HuH-7.5 (cell line): Measurements from ENCODE around the gene KIR3DL3.
"Not testable (repeated sequence)": the region's sequence is repeated elsewhere in the genome, so short reads cannot be mapped to it uniquely, and the experiment has no call there.

Experiments used
- DNase-seq: peaks from one replicate; pipeline ENCODE4 v3.0.0; 2011; ENCODE audit warnings: low spot score

Gene KIR3DL3

DNA sequence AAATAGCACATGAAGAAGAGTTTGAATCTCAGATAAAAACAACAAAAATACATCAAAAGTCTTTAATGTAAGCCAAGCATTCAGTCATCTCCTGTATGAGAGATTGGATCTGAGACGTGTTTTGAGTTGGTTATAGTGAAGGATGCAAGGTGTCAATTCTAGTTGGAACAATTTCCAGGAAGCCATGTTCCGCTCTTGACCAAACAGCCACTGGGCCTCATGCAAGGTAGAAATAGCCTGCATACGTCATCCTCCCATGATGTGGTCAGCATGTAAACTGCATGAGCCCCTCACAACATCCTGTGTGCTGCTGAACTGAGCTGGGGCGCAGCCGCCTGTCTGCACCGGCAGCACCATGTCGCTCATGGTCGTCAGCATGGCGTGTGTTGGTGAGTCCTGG lies at the start of gene KIR3DL3:
KIR3DL3 (plus strand) TSS at position 301 of the 400 bp plus-strand sequence; CDS start at position 356, 55 bp downstream.
- DNase-seq = no peak

DNA sequence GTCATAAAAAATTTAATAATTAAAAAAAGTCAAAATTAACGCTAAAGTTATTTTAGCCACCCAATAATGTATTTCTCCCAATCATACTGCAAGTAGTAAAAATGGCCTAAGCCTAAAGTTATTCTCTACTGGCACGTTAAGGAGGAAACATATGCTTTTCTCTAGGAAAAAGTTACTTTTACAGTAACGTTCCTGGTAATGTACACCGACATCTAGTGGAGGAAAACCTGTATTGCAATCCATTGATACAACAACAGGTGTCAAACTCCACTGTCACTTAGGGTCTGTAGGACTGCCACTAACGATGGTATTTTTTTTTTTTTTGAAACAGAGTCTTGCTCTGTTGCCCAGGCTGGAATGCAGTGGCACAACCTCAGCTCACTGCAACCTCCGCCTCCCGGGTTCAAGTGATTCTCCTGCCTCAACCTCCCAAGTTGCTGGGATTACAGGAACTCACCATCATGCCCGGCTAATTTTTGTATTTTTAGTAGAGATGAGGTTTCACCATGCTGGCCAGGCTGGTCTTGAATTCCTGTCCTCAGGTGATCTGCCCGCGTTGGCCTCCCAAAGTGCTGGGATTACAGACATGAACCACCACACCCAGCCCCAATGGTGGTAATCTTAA lies 47.9 kb upstream of the KIR3DL3 start:
- DNase-seq = not testable (repeated sequence)

DNA sequence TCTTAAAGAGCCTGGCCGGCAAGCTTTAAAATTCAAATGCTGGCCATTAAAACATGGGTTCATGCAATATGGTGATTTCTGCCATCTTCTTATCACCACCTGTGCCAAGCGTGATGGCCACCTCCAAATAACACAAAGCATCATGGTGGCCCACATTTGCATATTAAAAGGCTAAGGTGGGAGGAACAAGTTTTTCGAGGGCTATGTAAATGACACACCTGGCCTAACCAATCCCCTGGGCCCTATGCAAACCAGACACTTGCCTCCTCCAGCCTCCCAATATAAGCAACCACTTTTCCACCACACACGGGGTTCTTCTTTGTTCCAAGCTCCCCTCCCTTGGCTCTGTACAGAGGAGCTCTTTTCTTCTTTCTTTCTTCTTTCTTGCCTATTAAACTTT lies 47.0 kb upstream of the KIR3DL3 start:
- no peak for DNase-seq

DNA sequence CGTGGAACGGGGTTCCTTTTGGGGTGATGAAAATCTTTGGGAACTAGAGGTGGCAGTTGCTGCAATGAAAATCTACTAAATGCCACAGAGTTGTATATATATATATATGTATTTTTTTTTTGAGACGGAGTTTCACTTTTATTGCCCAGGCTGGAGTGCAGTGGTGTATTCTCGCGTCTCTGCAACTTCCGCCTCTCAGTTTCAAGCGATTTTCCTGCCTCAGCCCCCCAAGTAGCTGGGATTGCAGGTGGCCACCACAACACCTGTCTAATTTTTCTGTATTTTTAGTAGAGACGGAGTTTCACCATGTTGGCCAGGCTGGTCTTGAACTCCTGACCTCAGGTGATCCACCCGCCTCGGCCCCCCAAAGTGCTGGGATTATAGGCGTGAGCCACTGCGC lies 42.6 kb upstream of the KIR3DL3 start:
- DNase-seq = not testable (repeated sequence)

DNA sequence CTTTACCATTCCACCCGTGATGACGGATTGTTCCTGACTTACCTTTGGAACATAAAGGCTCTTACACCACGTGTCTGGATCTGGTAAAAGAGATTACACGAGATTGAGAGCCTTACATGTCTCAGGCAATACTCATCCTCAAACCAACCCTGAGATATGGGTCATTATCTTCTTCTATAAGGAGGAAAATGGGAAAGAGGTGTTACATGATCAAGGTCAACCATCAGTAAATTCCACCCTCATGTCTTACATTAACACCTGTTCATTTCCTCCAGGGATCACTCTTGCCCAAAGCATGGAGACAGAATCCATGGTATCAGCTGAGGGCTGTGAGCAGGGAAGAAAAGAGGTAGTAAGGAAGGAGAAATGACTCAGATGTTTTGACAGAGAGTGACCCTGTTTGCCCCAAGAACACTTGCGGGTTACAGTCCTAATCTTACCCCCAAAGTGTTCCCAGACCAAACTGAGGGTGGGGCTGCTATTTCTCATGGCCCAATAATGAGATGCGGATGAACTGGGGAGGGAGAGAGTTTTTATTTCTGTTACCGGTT lies 41.9 kb upstream of the KIR3DL3 start:
- no peak for DNase-seq

DNA sequence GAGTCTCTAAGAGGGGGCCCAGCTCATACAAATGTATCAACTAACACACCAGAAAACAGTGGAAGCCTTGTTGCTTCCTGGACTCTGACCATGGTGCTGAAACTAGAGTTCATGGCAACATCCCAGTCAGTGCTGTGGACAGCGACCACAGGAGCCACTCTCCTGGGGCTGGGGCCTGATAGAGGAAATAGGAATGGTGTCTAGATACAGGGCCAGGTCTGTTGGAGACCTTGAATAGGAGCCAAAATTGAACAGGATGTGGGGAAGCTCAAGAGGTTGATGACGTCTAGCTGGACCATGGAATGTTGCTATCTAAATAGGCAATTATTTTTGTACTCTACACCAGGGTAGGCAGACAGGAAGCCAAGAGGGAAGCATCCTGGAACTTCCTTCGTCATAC lies 39.7 kb upstream of the KIR3DL3 start:
- DNase-seq = no peak

DNA sequence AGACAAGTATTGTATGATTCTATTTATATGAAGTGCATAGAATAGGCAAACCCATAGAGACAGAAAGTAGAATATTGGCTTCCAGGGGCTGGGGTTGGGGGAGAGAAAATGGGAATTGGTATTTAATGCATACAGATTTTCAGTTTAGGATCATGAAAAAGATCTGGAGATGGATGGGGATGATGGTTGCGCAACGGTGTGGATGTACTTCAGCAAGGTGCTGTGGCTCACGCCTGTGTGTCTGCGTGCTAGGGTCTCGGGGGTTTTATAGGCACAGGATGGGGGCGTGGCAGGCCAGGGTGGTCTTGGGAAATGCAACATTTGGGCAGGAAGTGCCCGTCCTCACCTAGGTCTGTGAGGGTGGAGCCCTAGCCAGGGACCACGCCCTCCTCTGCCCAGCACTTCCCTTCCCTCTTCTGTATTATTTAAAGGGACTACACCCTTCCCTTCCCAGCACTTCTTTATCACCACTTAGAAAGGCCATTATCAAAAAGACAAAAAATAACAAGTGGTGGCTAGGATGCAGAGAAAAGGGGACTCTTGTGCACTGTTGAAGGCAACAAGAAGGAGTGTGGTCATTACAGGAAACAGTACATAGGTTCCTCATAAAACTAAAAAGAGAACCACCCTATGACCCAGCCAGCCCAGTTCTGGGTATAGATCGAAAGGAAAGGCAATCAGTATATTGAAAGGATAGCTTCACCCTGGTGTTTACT lies 32.5 kb upstream of the KIR3DL3 start:
- DNase-seq = no peak

DNA sequence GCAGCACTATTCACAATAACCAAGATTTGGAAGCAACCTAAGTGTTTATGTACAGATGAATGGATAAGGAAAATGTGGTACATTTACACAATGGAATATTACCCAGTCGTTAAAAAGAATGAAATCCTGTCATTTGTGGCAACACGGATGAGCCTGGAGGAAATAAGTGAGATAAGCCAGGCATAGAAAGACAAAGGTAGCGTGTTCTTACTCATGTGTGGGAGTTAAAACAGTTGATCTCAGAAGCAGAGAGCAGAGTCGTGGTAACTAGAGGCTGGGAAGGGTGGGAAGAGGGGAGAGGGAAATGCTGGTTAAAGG lies 32.0 kb upstream of the KIR3DL3 start:
- DNase-seq = no peak

DNA sequence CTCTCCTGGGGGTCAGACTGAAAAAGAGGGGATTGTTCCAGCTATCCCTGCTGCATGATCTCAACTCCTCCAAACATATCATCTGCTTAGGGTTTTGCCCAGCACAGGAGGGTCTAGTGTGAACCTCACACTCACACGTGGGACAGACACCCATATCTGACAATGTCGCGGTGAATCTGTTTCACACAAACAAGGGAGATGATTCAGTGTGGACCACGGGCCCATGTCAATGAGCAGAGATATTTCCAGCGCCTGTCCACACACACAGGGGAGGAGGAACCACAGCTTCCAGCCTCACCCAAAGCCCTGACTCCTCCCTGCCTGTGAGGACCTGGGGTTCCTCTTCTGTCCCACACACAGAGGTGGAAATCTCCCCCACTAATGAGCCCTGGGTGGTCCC lies 29.6 kb upstream of the KIR3DL3 start:
- DNase-seq = no peak

DNA sequence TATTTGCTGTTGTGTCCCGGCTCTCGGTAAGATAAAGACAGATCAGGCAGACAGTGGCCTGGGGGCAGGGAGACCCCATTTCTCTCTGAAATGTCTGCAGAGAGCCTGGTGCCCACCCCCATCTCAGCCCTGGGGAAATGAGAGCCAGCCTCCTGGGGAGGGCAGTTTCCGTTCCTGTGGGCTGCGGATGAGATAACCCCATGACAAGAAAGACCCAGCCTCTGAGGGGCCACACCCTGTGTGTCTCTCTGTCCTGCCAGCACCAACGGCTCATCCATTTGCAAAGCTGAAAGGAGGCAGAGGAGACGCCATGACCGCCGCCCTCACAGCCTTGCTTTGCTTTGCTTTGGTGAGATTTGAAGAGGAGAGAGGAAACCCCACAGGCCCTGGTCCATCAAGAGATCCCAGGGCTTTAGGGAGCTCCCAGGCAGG lies 28.1 kb upstream of the KIR3DL3 start:
- DNase-seq = no peak

DNA sequence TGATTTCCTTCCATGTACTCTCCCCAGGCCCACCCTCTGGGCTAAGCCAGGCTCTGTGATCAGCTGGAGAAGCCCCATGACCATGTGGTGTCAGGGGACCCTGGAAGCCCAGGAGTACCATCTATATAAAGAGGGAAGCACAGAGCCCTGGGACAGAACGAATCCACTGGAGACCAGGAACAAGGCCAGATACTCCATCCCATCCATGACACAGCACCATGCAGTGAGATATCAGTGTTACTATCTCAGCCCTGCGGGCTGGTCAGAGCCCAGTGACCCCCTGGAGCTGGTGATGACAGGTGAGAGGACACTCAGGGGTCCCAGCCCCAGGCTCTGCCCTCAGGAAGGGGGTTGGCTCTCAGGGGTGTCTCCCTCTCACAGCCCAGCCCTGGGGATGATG lies 27.5 kb upstream of the KIR3DL3 start:
- no peak for DNase-seq

DNA sequence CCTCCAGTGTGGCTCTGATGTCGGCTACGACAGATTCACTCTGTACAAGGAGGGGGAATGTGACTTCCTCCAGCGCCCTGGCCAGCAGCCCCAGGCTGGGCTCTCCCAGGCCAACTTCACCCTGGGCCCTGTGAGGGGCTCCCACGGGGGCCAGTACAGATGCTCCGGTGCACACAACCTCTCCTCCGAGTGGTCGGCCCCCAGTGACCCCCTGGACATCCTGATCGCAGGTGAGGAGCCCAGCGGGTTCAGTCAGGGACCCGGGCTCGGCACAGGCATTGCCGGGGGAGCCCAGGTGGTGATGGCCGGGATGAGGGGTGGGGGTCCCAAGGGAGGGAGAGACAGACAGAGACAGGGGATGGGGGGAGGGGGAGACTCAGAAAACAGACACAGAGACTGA lies 26.5 kb upstream of the KIR3DL3 start:
- DNase-seq = not testable (repeated sequence)

DNA sequence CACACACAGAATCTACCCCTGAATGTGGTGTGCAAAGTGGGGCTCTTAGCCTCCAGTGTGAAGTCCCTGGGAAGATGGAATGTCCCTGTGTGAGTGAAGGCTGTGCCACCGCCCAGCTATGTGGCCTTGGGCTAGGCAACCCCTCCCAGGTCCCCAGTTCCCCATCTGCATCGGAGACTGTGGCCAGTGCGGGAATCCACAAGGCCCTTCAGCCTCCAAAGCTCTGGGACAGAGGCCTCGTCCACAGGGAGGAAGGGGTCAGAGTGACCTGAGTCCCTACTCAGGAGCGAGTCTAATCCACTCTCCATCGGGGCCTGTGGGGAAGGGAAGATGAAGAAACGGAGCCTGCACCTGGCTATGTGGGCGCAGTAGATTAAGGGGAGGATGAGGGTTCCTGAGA lies 19.3 kb upstream of the KIR3DL3 start:
- DNase-seq = no peak

DNA sequence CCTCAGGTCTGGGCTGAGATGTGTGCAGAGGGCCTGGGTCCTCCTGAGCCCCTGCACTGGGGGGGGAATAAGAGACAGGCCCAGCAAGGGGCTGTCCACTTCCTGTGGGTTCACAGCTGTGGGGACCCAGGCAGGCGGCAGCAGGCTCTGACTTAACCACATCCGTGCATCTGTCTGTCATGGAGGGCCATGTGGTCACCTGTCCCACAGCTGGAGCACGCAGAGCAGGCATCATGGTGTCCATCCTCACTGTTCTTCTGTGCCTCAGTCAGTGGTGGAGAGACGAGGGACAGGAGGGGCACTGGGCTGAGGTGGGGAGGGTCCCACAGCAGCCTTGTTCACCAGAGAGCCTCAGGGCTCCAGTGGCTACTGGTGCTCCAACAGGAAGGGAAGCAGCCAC lies 16.3 kb upstream of the KIR3DL3 start:
- no peak for DNase-seq

DNA sequence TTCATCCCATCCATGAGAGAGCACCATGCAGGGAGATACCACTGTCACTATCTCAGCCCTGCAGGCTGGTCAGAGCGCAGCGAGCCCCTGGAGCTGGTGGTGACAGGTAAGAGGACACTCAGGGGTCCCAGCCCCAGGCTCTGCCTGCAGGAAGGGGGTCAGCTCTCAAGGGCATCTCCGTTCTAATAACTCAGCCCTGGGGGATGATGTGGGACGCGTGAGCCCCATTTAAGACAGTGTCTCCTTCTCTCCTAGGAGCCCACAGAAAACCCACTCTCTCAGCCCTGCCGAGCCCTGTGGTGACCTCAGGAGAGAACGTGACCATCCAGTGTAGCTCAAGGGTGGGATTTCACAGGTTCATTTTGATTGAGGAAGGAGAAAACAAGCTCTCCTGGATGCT lies 15.5 kb upstream of the KIR3DL3 start:
- no peak for DNase-seq

DNA sequence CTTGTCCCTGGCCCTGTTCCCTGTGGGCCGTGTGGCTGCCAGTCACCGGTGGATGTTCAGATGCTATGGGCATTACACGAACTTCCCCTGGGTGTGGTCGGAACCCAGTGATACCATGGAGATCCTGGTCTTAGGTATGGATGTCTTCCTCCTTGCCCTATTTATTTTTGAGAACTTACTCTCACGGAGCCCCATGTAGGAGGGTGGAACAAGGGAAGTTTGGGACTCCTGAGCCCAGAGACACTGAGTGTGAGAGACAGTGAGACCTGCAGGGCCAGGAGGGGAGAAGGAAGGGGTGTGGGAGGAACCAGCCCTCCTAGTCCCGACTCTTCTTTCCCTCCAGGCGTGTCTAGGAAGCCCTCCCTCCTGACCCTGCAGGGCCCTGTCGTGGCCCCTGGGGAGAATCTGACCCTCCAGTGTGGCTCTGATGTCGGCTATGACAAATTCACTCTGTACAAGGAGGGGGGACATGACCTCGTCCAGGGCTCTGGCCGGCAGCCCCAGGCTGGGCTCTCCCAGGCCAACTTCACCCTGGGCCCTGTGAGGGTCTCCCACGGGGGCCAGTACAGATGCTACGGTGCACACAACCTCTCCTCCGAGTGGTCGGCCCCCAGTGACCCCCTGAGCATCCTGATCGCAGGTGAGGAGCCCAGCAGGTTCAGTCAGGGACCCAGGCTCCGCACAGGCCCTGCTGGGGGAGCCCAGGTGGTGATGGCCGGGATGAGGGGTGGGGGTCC lies 14.9 kb upstream of the KIR3DL3 start:
- DNase-seq = no peak

DNA sequence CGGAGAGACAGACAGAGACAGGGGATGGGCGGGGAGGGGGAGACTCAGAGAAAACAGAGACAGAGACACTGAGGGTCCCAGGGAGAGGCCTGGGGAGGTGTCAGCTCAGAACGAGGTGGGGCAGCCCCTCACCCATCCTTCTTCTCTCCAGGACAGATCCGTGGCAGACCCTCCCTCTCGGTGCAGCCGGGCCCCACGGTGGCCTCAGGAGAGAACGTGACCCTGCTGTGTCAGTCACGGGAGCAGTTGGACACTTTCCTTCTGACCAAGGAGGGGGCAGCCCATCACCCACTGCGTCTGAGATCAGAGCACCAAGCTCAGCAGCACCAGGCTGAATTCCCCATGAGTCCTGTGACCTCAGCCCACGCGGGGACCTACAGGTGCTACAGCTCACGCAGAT lies 14.3 kb upstream of the KIR3DL3 start:
- DNase-seq = not testable (repeated sequence)

DNA sequence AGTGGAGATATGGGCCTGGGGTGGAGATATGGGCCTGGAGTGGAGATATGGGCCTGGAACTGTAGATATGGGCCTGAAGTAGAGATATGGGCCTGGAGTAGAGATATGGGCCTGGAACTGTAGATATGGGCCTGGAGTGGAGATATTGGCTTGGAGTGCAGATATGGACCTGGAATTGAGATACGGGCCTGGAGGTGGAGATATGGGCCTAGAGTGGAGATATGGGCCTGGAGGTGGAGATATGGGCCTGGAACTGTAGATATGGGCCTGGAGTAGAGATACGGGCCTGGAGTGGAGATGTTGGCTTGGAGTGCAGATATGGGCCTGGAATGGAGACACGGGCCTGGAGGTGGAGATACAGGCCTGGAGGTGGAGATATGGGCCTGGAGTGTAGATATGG lies 402 bp downstream of the KIR3DL3 start:
- DNase-seq = no peak

DNA sequence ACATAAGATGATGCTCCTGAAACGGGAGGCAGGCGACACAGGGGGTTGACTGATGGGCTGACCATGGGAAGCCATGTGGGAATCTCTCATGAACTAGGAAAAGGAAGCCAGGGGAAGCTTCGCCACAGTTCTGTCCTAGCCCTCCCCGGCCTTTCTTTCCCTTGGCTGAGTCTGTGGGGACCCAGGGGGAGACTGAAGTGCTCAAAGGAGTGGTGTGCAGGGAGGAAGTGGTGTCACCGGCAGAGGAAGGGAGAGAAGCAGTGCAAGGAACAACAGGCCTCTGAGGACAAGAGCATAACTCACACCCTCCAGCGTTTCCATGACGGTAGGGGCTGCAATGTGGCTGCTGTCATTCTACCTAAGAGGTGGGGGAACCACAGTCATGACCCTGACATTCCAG lies 1.1 kb downstream of the KIR3DL3 start:
- no peak for DNase-seq

DNA sequence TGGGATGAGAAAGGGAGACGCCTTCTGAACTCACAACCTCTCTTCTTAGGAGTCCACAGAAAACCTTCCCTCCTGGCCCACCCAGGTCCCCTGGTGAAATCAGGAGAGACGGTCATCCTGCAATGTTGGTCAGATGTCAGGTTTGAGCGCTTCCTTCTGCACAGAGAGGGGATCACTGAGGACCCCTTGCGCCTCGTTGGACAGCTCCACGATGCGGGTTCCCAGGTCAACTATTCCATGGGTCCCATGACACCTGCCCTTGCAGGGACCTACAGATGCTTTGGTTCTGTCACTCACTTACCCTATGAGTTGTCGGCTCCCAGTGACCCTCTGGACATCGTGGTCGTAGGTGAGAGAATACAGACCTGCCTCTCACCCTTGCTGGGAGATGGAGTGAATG lies 3.3 kb downstream of the KIR3DL3 start:
- DNase-seq = no peak

DNA sequence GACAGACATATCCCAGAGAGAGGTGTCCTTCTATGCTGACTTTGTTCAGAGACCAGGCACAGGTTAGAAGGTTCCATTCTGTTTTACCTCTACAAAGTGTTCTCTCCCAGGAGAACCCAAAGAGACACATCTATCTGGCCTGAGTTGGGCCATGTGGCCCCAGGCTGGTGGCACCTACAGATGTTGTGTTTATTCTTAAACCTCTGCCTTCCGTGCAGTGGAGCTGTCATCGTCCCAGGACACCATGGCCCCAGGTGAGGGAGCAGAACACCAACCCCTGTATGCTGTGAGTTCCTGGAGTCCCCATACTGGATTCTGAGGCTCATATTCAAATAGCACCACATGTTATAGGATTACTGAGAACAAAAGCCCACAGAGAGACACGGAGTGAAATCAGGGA lies 3.9 kb downstream of the KIR3DL3 start:
- DNase-seq = no peak

DNA sequence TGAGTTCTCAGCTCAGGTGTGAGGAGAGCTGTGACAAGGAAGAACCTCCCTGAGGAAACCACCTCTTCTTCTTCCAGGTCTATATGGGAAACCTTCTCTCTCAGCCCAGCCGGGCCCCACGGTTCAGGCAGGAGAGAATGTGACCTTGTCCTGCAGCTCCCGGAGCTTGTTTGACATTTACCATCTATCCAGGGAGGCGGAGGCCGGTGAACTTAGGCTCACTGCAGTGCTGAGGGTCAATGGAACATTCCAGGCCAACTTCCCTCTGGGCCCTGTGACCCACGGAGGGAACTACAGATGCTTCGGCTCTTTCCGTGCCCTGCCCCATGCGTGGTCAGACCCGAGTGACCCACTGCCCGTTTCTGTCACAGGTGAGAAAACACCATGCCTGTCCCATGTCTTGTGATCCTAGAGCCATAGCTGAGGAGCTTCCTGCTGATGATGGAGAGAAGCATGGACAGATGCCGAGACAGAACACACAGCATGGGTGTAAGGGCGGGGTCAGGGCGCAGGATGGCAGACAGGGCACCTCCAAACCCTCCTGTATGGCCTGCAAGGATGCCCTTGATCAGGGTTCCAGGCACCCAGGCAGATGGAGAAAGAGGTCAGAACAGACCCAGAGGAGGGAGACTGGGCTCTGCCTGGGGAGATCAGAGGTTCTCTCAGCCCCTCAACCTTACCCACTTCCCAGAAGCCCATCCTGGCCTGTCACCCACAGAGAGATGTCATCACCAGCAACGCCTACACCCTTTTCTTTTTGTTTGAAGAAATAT lies 5.4 kb downstream of the KIR3DL3 start:
- DNase-seq = no peak
